ENCODE measurements around the gene SDC4. TPM values are rescaled to one million over a fixed set of nuclear protein-coding genes. Genes with fewer than 3 reads are reported as not detected.

SDC4 gene
- total and polyA plus RNA-seq, 10 of the 15 experiments (the other 5 are each of a cell fraction or from before 2014, with no cell fraction given): 0.52 to 11.3 (median 1.4) TPM

GRCh38 chr20:45370571-45371160 is 22.4 kb upstream of the SDC4 start:
- Histone ChIP-seq H3K4me1 (ENCODE audit: control insufficient read depth, insufficient read depth, low read length) (peaks cover 35% of the 10 kb centered on the region), H3K36me3 (ENCODE audit: control insufficient read depth in 2 of 2, insufficient read depth in 2 of 2, low read length in 1 of 2) (peaks cover 5 to 6% of the 10 kb centered on the region in 2 experiments; a peak in 3 of 4 replicates), H3K27me3 (replicated peaks in 1 of 2; ENCODE audit: control insufficient read depth in 2 of 2, insufficient read depth in 2 of 2, low read length in 1 of 2) (no peaks in the 10 kb centered on the region), H3K27ac (ENCODE audit: control insufficient read depth, insufficient read depth) (no peak overlapping the region), H4K20me1 (ENCODE audit: control insufficient read depth, insufficient read depth) (no peaks in the 10 kb centered on the region; the same call in 1 of the 2 replicates), H3K9me3 (replicated peaks; ENCODE audit: control insufficient read depth, insufficient read depth, low read length) (no peaks in the 10 kb centered on the region; the same call in 2 of the 3 replicates), H3K4me3 (no peak overlapping the region), H3K79me2 (ENCODE audit: control insufficient read depth, insufficient read depth, low read length) (no peaks in the 10 kb centered on the region), H3K4me2 (ENCODE audit: control insufficient read depth, insufficient read depth) (no peak overlapping the region), H2AFZ (ENCODE audit: control insufficient read depth, low read depth, low read length) (no peak overlapping the region), H3K9ac (ENCODE audit: control insufficient read depth, insufficient read depth, low read length) (no peak overlapping the region)
- 98% methylated on average over 3 of the region's 3 CpGs for WGBS (ENCODE audit: insufficient coverage, insufficient replicate concordance, low lambda C conversion rate, missing lambda C conversion rate)
- TF ChIP-seq BMI1 (IDR thresholded peaks at IDR 0.05; ENCODE audit: borderline replicate concordance): no peak
- DNase-seq (ENCODE audit: low read depth, low spot score) (no peak), FAIRE-seq (no peak), ATAC-seq (no peak)
- intact Hi-C loops (cut with micrococcal nuclease; ENCODE audit: unreplicated experiment): no loop called here
- ChIA-PET SMC1A (ENCODE audit: uncharacterized antibody, unreplicated experiment) (interaction anchor here (0.7 to 19.8 kb wide), 9 partner anchors 8 to 443 kb away, joined by 3 to 440 read pairs (median 7); partner anchors contain the start of genes PIGT and SYS1), RAD21 (ENCODE audit: unreplicated experiment) (interaction anchor here (0.8 to 17.6 kb wide), 4 partner anchors 45 to 67 kb away, joined by 3 to 394 read pairs (median 27); no protein-coding TSS in a partner anchor), POLR2A (interaction anchor here (0.9 kb wide), 1 partner anchor 49 kb away, joined by 3 read pairs; no protein-coding TSS in a partner anchor), CTCF (interaction anchor here (0.6 to 19.4 kb wide), 10 partner anchors 8 to 401 kb away, joined by 3 to 685 read pairs (median 7); partner anchors contain the start of genes PIGT and SYS1)
- in situ Hi-C loops (cut with MboI): loop anchor here (5.0 kb wide), 1 partner anchor 67 kb away; no protein-coding TSS in a partner anchor
- BruUV-seq (replicated peaks): no TSS peak

- H3K79me2 ChIP-seq (ENCODE audit: control insufficient read depth, insufficient read depth, low read length): peaks cover 6% of the 10 kb centered on the region
- BruUV-seq (replicated peaks): no TSS peak
- TF ChIP-seq TCF3 (IDR thresholded peaks at IDR 0.05; ENCODE audit: borderline replicate concordance, insufficient read depth, low read depth, low read length) (peak; percentile 88), E2F8 (IDR thresholded peaks at IDR 0.05; ENCODE audit: low read depth, partially characterized antibody) (peak; percentile 67), KAT2A (conservative IDR thresholded peaks at IDR 0.05; ENCODE audit: control insufficient read depth, low read depth, low read length) (no peak), MXI1 (IDR thresholded peaks at IDR 0.05; ENCODE audit: low read depth, low read length) (peak; percentile 73; the same call in 1 of the 2 replicates), KDM1A (IDR thresholded peaks at IDR 0.05; ENCODE audit: borderline replicate concordance) (no peak), CBX5 (IDR thresholded peaks at IDR 0.05; ENCODE audit: low read depth) (no peak; the same call in 1 of the 2 replicates), ATF7 (IDR thresholded peaks at IDR 0.05; ENCODE audit: low read depth) (peak; percentile 82; the same call in 1 of the 2 replicates), ZNF217 (IDR thresholded peaks at IDR 0.05) (peak; percentile 91), HDGF (IDR thresholded peaks at IDR 0.05) (0 out of 2 replicates have a peak, but pooled peaks have one; percentile 27)
These were observed 20.2 kb upstream of the SDC4 start for GRCh38 chr20:45368221-45368980.

More at GRCh38 chr20:45368221-45368980, 20.2 kb upstream of the SDC4 start:
- H3K4me3 ChIP-seq: peak overlapping the region; percentile 32; the same call in 1 of the 2 replicates
- FAIRE-seq: peak; percentile 99
- H3K9ac ChIP-seq (ENCODE audit: control insufficient read depth, insufficient read depth, low read length): no peak overlapping the region
- H3K27me3 ChIP-seq (replicated peaks in 1 of 2; ENCODE audit: control insufficient read depth in 2 of 2, insufficient read depth in 2 of 2, low read length in 1 of 2): no peaks in the 10 kb centered on the region
- ChIA-PET CTCF (interaction anchor here (0.6 to 19.4 kb wide), 16 partner anchors 12 to 319 kb away, joined by 3 to 685 read pairs (median 4); partner anchors contain the start of genes DBNDD2 and PIGT), POLR2A (interaction anchor here (0.6 to 2.9 kb wide), 8 partner anchors 10 to 68 kb away, joined by 3 to 12 read pairs (median 4); partner anchors contain the start of genes PIGT, SDC4 and TP53TG5), RAD21 (ENCODE audit: unreplicated experiment) (interaction anchor here (0.6 to 17.6 kb wide), 17 partner anchors 9 to 403 kb away, joined by 3 to 394 read pairs (median 5); partner anchors contain the start of genes PIGT and SDC4), SMC1A (ENCODE audit: uncharacterized antibody, unreplicated experiment) (interaction anchor here (1.0 to 19.8 kb wide), 17 partner anchors 9 to 194 kb away, joined by 3 to 440 read pairs (median 7); partner anchors contain the start of genes DBNDD2 and PIGT)
- H2AFZ ChIP-seq (ENCODE audit: control insufficient read depth, low read depth, low read length): no peak overlapping the region
- H3K27ac ChIP-seq (ENCODE audit: control insufficient read depth, insufficient read depth): peak overlapping the region; percentile 64; the same call in 1 of the 2 replicates
- ATAC-seq: peak; percentile 89
- in situ Hi-C loops (cut with MboI) (loop anchor here (5.0 to 10.0 kb wide), 2 partner anchors 49 to 746 kb away; partner anchors contain the start of genes CD40 and PIGT), intact Hi-C loops (cut with micrococcal nuclease; ENCODE audit: unreplicated experiment) (loop anchor here (2.0 kb wide), 2 partner anchors 46 to 48 kb away; partner anchors contain the start of gene PIGT)
- 1% methylated on average over 6 of the region's 6 CpGs for WGBS (ENCODE audit: insufficient coverage, insufficient replicate concordance, low lambda C conversion rate, missing lambda C conversion rate)
- H3K9me3 ChIP-seq (replicated peaks; ENCODE audit: control insufficient read depth, insufficient read depth, low read length): no peaks in the 10 kb centered on the region; the same call in 2 of the 3 replicates
- H3K36me3 ChIP-seq (ENCODE audit: control insufficient read depth in 2 of 2, insufficient read depth in 2 of 2, low read length in 1 of 2): peaks cover 6 to 7% of the 10 kb centered on the region in 2 experiments; a peak in 3 of 4 replicates
- peak; percentile 99 for DNase-seq (ENCODE audit: low read depth, low spot score)
- H3K4me1 ChIP-seq (ENCODE audit: control insufficient read depth, insufficient read depth, low read length): peaks cover 40% of the 10 kb centered on the region
- peak overlapping the region; percentile 56 for H3K4me2 ChIP-seq (ENCODE audit: control insufficient read depth, insufficient read depth)
- no peaks in the 10 kb centered on the region; the same call in 1 of the 2 replicates for H4K20me1 ChIP-seq (ENCODE audit: control insufficient read depth, insufficient read depth)

Data from GM12878 (cell line).